GM08714 (cell line): Measurements from ENCODE around the gene RASSF6.

Experiments used
- H3K4me3 ChIP-seq: fragments of 200-500 bp; sonication (Bioruptor generic); 2 replicates; pipeline ENCODE4 v1.5.1; 2014; ENCODE audit warnings: mild to moderate bottlenecking, low read length, inconsistent platforms
- ZNF274 ChIP-seq: IDR thresholded peaks from 2 replicates; pipeline ENCODE4 v1.6.1; 2012; ENCODE audit warnings: mild to moderate bottlenecking, low read depth, low read length

RASSF6 gene

DNA sequence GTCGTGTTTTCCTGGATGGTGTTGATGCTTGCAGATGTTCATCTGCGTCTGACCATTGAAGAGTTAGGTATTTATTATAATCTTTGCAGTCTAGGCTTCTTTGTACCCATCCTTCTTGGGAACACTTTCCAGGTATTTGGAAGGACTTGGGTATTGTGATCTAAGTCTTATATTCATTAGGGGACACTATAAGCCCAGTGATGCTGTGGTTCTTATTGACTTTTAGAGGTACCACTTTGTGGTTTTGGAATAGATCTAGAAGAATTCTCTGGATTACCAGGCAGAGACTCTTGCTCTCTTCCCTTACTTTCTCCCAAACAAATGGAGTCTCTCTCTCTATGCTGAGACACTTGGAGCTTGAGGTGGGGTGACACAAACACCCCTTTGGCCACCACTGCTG, 97.1 kb downstream of the RASSF6 start:
- TF ChIP-seq ZNF274: no peak
- H3K4me3 ChIP-seq: no peak overlapping the region
